Endodermal cell (in vitro differentiated cells): ENCODE results near the gene IL25. TPM values are rescaled to one million over a fixed set of nuclear protein-coding genes. Genes with fewer than 3 reads are reported as not detected.

ENCODE experiments used
- DNase-seq: peaks from one replicate; pipeline ENCODE4 v3.0.0-alpha.2; 2017
- H3K27ac ChIP-seq: 2 replicates; pipeline ENCODE4 v1.5.1; 2013; ENCODE audit warnings: mild to moderate bottlenecking, low read depth, low read length, moderate library complexity
- H3K27me3 ChIP-seq: 2 replicates; pipeline ENCODE4 v1.6.1; 2013; ENCODE audit warnings: mild to moderate bottlenecking, low read length, moderate library complexity; ENCODE audit not compliant: insufficient read depth, control insufficient read depth, poor library complexity, severe bottlenecking
- H3K36me3 ChIP-seq: 2 replicates; pipeline ENCODE4 v1.7.0; 2013; ENCODE audit warnings: mild to moderate bottlenecking, low read length, moderate library complexity; ENCODE audit not compliant: control insufficient read depth, insufficient read depth
- H3K4me1 ChIP-seq: one replicate; pipeline ENCODE4 v1.7.0; 2013; ENCODE audit warnings: low read length; ENCODE audit not compliant: control insufficient read depth, insufficient read depth
- H3K4me3 ChIP-seq: 2 replicates; pipeline ENCODE4 v1.5.1; 2013; ENCODE audit warnings: mild to moderate bottlenecking, low read length, moderate library complexity
- H3K9ac ChIP-seq: 2 replicates; pipeline ENCODE4 v1.6.1; 2013; ENCODE audit warnings: mild to moderate bottlenecking, low read length, moderate library complexity; ENCODE audit not compliant: poor library complexity, severe bottlenecking; ENCODE audit errors: extremely low read depth
- H3K9me3 ChIP-seq: 2 replicates; pipeline ENCODE4 v1.6.1; 2013; ENCODE audit warnings: mild to moderate bottlenecking, low read length, moderate library complexity; ENCODE audit not compliant: control insufficient read depth
- H3K27ac Mint-ChIP-seq: 2 replicates; pipeline ENCODE4 v1.8.0; 2020; ENCODE audit warnings: mixed read lengths
- H3K27me3 Mint-ChIP-seq: 2 replicates; pipeline ENCODE4 v1.8.0; 2021; ENCODE audit warnings: mild to moderate bottlenecking, mixed read lengths; ENCODE audit not compliant: insufficient read depth
- H3K36me3 Mint-ChIP-seq: 2 replicates; pipeline ENCODE4 v1.8.0; 2020; ENCODE audit warnings: low read depth, mixed read lengths
- H3K4me1 Mint-ChIP-seq: 2 replicates; pipeline ENCODE4 v1.8.0; 2020; ENCODE audit warnings: mixed read lengths
- H3K4me3 Mint-ChIP-seq: 2 replicates; pipeline ENCODE4 v1.8.0; 2020; ENCODE audit warnings: mild to moderate bottlenecking, moderate library complexity, mixed read lengths
- H3K9me3 Mint-ChIP-seq: 2 replicates; pipeline ENCODE4 v1.8.0; 2020; ENCODE audit warnings: mild to moderate bottlenecking, mixed read lengths
- CTCF ChIP-seq: fragments of 200-600 bp; sonication (generic); conservative IDR thresholded peaks from 2 replicates; pipeline ENCODE4 v1.5.0; 2021; ENCODE audit warnings: antibody characterized with exemption, mild to moderate bottlenecking
- WGBS, 2 experiments: methylation state at CpG; one replicate each; pipeline versions ENCODE4 v1.1.5 to v1.1.7; 2013; ENCODE audit warnings: missing lambda C conversion rate in 2 of 2, mixed read lengths in 1 of 2; ENCODE audit not compliant: insufficient coverage in 1 of 2, insufficient read length in 1 of 2; 5-methylcytosine and 5-hydroxymethylcytosine counted together
- total RNA-seq, 2 donors: library from RNA; stranded (reverse); fragmentation: NEBNext Ultra II Directional in 1 of 2; extraction: Animal tissue kit (Norgen Biotek cat#: 25700) in 1 of 2; gene quantifications; 2 replicates in 1 of 2; 3 replicates in 1 of 2; pipeline ENCODE4 v1.2.1, GENCODE V29; 2021

IL25 gene
- total RNA-seq, 2 donors from 2014 or later, result not detected

- H3K4me1 Mint-ChIP-seq, result no peaks in the 10 kb centered on the region
- no peak overlapping the region for H3K27ac Mint-ChIP-seq
- H3K9ac ChIP-seq, result no peak overlapping the region
- H3K9me3 Mint-ChIP-seq, result no peaks in the 10 kb centered on the region
- no peak overlapping the region for H3K4me3 Mint-ChIP-seq
- no peak for TF ChIP-seq CTCF
- no peaks in the 10 kb centered on the region for H3K36me3 Mint-ChIP-seq
- no peak for DNase-seq
- no peaks in the 10 kb centered on the region for H3K4me1 ChIP-seq
- peaks cover 8% of the 10 kb centered on the region for H3K27me3 ChIP-seq
- H3K9me3 ChIP-seq, result no peaks in the 10 kb centered on the region
- H3K4me3 ChIP-seq, result no peak overlapping the region
- no peak overlapping the region for H3K27ac ChIP-seq
- peaks cover 52% of the 10 kb centered on the region for H3K27me3 Mint-ChIP-seq
- no peaks in the 10 kb centered on the region for H3K36me3 ChIP-seq
- WGBS, 2 experiments, result 92 to 93% methylated on average over 9 to 14 of the region's 14 CpGs
These were observed 31.8 kb downstream of the IL25 start for GRCh38 chr14:23404331-23404900.

- H3K4me3 Mint-ChIP-seq, result no peak overlapping the region
- Histone ChIP-seq H3K36me3 (no peaks in the 10 kb centered on the region), H3K4me3 (no peak overlapping the region), H3K27me3 (peaks cover 8% of the 10 kb centered on the region), H3K9me3 (no peaks in the 10 kb centered on the region), H3K9ac (no peak overlapping the region), H3K4me1 (no peaks in the 10 kb centered on the region), H3K27ac (no peak overlapping the region)
- 91% methylated on average over 7 to 10 of the region's 10 CpGs for WGBS, 2 experiments
- no peak for TF ChIP-seq CTCF
- H3K36me3 Mint-ChIP-seq, result no peaks in the 10 kb centered on the region
- H3K4me1 Mint-ChIP-seq, result no peaks in the 10 kb centered on the region
- H3K27ac Mint-ChIP-seq, result no peak overlapping the region
- no peaks in the 10 kb centered on the region for H3K9me3 Mint-ChIP-seq
- DNase-seq, result no peak
- peaks cover 52% of the 10 kb centered on the region for H3K27me3 Mint-ChIP-seq
These were observed 32.5 kb downstream of the IL25 start for GRCh38 chr14:23405096-23405495.

GRCh38 chr14:23405516-23406025 is 33.0 kb downstream of the IL25 start:
- Histone ChIP-seq H3K9me3 (no peaks in the 10 kb centered on the region), H3K9ac (no peak overlapping the region), H3K4me1 (no peaks in the 10 kb centered on the region), H3K27me3 (peaks cover 8% of the 10 kb centered on the region), H3K27ac (no peak overlapping the region), H3K36me3 (no peaks in the 10 kb centered on the region), H3K4me3 (no peak overlapping the region)
- no peaks in the 10 kb centered on the region for H3K9me3 Mint-ChIP-seq
- H3K27me3 Mint-ChIP-seq, result peaks cover 50% of the 10 kb centered on the region
- no peak overlapping the region for H3K4me3 Mint-ChIP-seq
- no peaks in the 10 kb centered on the region for H3K36me3 Mint-ChIP-seq
- DNase-seq, result no peak
- WGBS, 2 experiments, result 90 to 95% methylated on average over 13 of the region's 13 CpGs
- TF ChIP-seq CTCF, result no peak
- no peaks in the 10 kb centered on the region for H3K4me1 Mint-ChIP-seq
- no peak overlapping the region for H3K27ac Mint-ChIP-seq
